ENCODE results near the gene ABTB2. TPM values are rescaled to one million over a fixed set of nuclear protein-coding genes. Genes with fewer than 3 reads are reported as not detected.
"Not testable (repeated sequence)": the region's sequence is repeated elsewhere in the genome, so short reads cannot be mapped to it uniquely, and the experiment has no call there.

The ABTB2 gene
- polyA plus RNA-seq, 3 donors from 2014 or later: 0.56 TPM; not detected in 2

DNA sequence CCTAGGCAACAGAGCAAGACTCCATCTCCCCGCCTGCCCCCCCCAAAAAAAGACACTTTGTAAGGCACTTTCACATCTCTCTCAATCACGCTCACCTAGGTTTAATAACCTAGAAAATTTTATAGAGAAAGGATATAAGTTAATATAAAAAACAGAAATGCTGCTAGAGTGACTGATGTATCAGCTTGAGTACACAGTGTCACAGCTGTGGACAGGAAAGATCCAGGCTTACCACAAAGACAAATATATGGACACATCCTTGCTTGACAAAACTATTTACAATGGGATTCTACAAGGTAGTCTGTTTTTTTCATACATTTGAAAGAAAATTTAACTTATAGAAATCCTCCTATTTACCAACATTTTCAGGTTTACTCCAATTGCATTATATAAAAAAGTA lies 96.7 kb downstream of the ABTB2 start:
- Mint-ChIP-seq H3K4me3 (no peak overlapping the region), H3K27me3 (ENCODE audit: low read depth in 3 of 3) (peaks cover 0 to 4% (median 0%) of the 10 kb centered on the region in 3 donors), H3K27ac (no peak overlapping the region), H3K9me3 (no peaks in the 10 kb centered on the region), H3K36me3 (no peaks in the 10 kb centered on the region), H3K4me1 (no peaks in the 10 kb centered on the region)
- no peak for DNase-seq

GRCh38 chr11:34260072-34260575 lies 97.7 kb downstream of the ABTB2 start:
- no peak for DNase-seq
- Mint-ChIP-seq H3K9me3 (no peaks in the 10 kb centered on the region), H3K27me3 (ENCODE audit: low read depth in 3 of 3) (peaks cover under 1 to 4% (median under 1%) of the 10 kb centered on the region in 3 donors), H3K27ac (no peak overlapping the region), H3K36me3 (no peaks in the 10 kb centered on the region), H3K4me1 (no peaks in the 10 kb centered on the region), H3K4me3 (no peak overlapping the region)

DNA sequence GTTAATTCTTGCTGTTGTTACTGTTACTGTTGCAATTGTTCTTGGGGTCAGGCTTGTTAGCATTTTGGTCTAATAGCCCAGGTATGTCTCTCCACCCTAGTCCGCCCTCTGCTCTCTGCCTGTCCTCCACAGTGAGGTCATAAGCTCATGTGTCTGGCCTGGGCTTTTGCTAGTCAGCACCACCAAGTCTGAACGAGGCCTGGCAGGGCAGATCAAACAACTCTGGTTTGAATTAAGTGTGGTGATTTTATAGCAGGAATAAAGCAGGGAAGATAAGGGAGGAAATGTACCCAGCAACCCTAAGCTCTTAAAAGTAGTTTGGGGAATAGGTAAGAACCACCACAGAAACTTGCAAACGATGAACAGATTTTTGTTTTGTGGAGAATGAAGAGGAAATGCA lies 98.7 kb downstream of the ABTB2 start:
- Mint-ChIP-seq H3K4me1 (no peaks in the 10 kb centered on the region), H3K9me3 (no peaks in the 10 kb centered on the region), H3K36me3 (no peaks in the 10 kb centered on the region), H3K4me3 (no peak overlapping the region), H3K27me3 (ENCODE audit: low read depth in 3 of 3) (peaks cover 1 to 4% (median 1%) of the 10 kb centered on the region in 3 donors), H3K27ac (no peak overlapping the region)
- DNase-seq: no peak

DNA sequence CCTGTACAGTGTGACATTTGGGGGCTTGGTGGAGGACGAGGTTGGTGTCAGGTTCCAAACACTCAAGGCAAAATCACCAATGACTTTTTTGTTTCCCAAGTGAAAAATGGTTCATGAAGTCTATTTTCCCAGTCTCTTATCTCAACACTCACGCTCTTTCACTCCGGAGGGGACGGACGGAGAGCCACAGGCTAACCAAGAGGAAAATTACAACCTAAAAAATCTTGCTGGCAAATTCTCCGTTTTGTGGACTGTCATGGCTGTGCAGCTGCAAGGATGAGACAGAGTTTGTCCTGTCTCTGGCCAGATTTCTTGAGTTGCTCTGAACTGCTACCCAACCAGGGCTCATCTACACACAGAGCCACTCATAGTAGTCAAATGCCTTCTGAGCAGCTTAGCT lies 101.2 kb downstream of the ABTB2 start:
- Mint-ChIP-seq H3K4me1 (peaks cover 2% of the 10 kb centered on the region in 2 donors), H3K4me3 (no peak overlapping the region), H3K36me3 (no peaks in the 10 kb centered on the region), H3K27me3 (ENCODE audit: low read depth in 3 of 3) (peaks cover 4 to 5% (median 4%) of the 10 kb centered on the region in 3 donors), H3K27ac (no peak overlapping the region), H3K9me3 (no peaks in the 10 kb centered on the region)
- no peak for DNase-seq

DNA sequence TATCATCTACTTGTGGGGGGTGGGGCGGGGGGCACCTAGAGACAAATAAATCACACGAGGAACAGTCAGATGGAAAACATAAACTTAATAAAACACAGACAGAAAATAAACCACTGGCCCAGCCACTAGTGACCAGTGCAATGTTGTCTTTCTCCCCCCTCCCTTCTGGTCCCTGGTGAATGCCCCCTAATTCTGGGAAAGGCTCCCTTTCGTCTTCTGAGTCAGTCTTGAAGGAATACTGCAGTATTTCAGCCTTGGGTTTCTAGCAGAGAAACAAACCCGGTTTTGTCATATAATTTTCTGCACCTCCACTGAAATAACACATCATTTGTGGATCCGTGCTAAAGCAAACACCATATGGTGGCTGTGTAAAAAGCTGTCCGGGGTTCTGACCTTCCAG lies 101.7 kb downstream of the ABTB2 start:
- H3K27ac Mint-ChIP-seq: no peak overlapping the region
- H3K36me3 Mint-ChIP-seq: no peaks in the 10 kb centered on the region
- H3K9me3 Mint-ChIP-seq: no peaks in the 10 kb centered on the region
- no peak for DNase-seq
- no peak overlapping the region for H3K4me3 Mint-ChIP-seq
- peaks cover 4 to 8% (median 5%) of the 10 kb centered on the region in 3 donors for H3K27me3 Mint-ChIP-seq (ENCODE audit: low read depth in 3 of 3)
- peaks cover 7% of the 10 kb centered on the region in 2 donors for H3K4me1 Mint-ChIP-seq

DNA sequence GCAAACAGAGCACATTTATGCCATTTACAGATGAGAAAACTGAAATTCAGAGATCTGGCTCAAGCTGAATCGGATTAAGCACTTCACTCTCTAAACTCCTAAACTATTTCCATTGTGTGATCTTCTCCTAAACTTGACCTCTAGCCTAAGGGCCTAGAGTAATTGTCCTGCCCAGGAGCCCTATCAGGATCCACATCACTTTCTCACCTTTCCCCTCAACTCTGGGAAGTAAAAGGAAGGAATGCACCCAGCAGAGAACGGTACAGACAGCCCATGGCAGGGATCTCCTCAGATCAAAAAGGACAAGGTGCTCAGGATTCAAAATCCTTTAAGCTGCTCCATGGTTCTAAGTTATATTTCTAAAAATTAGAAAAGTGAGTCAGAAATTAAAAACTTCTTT lies 102.7 kb downstream of the ABTB2 start:
- Mint-ChIP-seq H3K27me3 (ENCODE audit: low read depth in 3 of 3) (peaks cover 4 to 16% (median 5%) of the 10 kb centered on the region in 3 donors), H3K4me1 (peaks cover 16 to 17% of the 10 kb centered on the region in 2 donors), H3K9me3 (no peaks in the 10 kb centered on the region), H3K36me3 (no peaks in the 10 kb centered on the region), H3K27ac (no peak overlapping the region), H3K4me3 (no peak overlapping the region)
- no peak for DNase-seq

DNA sequence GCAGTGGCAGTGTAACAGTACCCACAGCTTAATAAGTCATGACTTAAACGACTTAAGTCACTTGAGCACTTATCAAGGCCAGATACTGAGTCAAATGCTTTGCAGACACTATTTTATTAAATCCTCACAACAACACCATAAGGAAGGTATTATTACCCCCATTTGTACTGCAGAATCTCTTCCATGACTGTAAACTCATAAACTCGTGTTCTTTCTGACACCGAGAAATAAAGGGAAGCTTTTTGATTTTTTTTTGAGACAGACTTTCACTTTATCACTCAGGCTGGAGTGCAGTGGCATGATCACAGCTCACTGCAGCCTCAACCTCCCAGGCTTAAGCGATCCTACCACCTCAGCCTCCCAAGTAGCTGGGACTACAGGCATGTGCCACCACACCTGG lies 103.8 kb downstream of the ABTB2 start:
- DNase-seq: no peak
- no peak overlapping the region for H3K4me3 Mint-ChIP-seq
- H3K4me1 Mint-ChIP-seq: peaks cover 27 to 28% of the 10 kb centered on the region in 2 donors
- H3K27ac Mint-ChIP-seq: peak overlapping the region in 1 of 6 donors; percentile 8
- H3K9me3 Mint-ChIP-seq: no peaks in the 10 kb centered on the region
- H3K36me3 Mint-ChIP-seq: no peaks in the 10 kb centered on the region
- H3K27me3 Mint-ChIP-seq (ENCODE audit: low read depth in 3 of 3): peaks cover 4 to 16% (median 5%) of the 10 kb centered on the region in 3 donors

- Mint-ChIP-seq H3K27ac (no peak overlapping the region), H3K9me3 (no peaks in the 10 kb centered on the region), H3K36me3 (no peaks in the 10 kb centered on the region), H3K4me3 (no peak overlapping the region), H3K4me1 (peaks cover 39 to 42% of the 10 kb centered on the region in 2 donors), H3K27me3 (ENCODE audit: low read depth in 3 of 3) (peaks cover 4 to 19% (median 10%) of the 10 kb centered on the region in 3 donors)
- DNase-seq: no peak
These were observed 105.2 kb downstream of the ABTB2 start for GRCh38 chr11:34252651-34253050.

DNA sequence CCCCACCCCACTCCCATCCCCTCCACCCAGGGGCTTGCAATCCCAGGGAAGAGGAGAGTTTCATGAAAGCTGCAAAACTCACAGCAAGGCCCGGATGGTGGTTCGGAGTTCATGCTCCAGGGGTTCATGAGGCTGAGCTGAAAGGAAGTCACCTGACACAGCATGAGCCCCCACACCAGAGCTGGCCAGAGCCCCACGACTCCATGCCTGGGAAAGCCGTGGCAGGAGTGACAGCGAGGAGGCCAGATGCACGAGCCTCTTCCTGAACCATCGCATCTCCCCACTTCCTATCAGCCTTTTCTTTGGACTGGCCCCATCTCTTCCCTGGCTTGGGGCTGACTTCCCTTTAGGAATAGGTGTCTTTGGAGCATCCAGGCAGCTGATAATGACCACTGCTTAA lies 105.8 kb downstream of the ABTB2 start:
- DNase-seq: no peak
- no peak overlapping the region for H3K4me3 Mint-ChIP-seq
- H3K9me3 Mint-ChIP-seq: no peaks in the 10 kb centered on the region
- peaks cover 42 to 46% of the 10 kb centered on the region in 2 donors for H3K4me1 Mint-ChIP-seq
- peaks cover 4 to 18% (median 10%) of the 10 kb centered on the region in 3 donors for H3K27me3 Mint-ChIP-seq (ENCODE audit: low read depth in 3 of 3)
- no peaks in the 10 kb centered on the region for H3K36me3 Mint-ChIP-seq
- peak overlapping the region in 2 of 6 donors; percentile 17 to 49 for H3K27ac Mint-ChIP-seq

DNA sequence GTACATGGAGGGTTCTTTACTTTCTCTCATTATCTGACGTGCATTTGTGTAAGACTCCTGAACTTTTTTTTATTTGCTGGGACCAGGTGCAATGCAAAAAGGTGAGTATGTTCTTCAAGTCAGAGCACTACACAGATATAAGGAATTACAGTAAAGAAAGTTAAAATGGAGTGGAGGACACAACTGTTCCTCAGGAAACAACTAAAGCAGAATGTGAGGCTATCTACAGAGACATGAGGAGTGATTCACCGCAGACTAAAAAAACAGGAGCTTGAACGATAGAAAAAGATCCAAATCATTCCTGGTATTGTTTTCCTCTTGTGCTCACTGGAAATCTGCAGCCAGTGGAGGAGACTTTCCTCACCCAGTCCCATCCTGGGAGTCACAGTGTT lies 106.2 kb downstream of the ABTB2 start:
- Mint-ChIP-seq H3K27me3 (ENCODE audit: low read depth in 3 of 3) (peaks cover 4 to 17% (median 10%) of the 10 kb centered on the region in 3 donors), H3K9me3 (no peaks in the 10 kb centered on the region), H3K4me1 (peaks cover 42 to 46% of the 10 kb centered on the region in 2 donors), H3K4me3 (peak overlapping the region; percentile 2 to 70 (median 53)), H3K36me3 (no peaks in the 10 kb centered on the region), H3K27ac (peak overlapping the region in 2 of 6 donors; percentile 54 to 59)
- DNase-seq: no peak

- H3K4me1 Mint-ChIP-seq: peaks cover 42 to 46% of the 10 kb centered on the region in 2 donors
- peak; percentile 25 to 58 (median 54) for DNase-seq
- no peaks in the 10 kb centered on the region for H3K36me3 Mint-ChIP-seq
- H3K27ac Mint-ChIP-seq: peak overlapping the region in 2 of 6 donors; percentile 54 to 59
- H3K4me3 Mint-ChIP-seq: peak overlapping the region; percentile 42 to 70 (median 53)
- H3K9me3 Mint-ChIP-seq: no peaks in the 10 kb centered on the region
- H3K27me3 Mint-ChIP-seq (ENCODE audit: low read depth in 3 of 3): peaks cover 4 to 17% (median 10%) of the 10 kb centered on the region in 3 donors
These were observed 106.8 kb downstream of the ABTB2 start for GRCh38 chr11:34250732-34251588.

DNA sequence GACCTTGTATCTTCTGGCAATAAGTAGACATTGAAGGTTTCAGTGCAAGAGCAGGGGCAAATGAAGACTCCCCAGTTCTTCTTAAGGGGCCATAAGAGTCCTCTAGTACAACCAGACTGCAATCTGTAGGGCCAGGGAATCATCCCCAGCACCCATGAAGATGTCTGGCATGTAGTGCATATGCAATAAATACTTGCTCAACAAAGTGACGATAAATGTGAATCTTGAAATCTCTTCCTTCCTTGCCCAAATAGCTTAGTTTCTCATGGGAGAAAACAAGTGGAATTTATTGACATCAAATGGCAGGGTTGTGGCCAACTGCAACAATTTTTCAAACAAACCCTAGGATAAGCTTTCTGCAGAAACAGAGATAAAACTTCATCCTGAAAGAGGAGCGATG lies 107.6 kb downstream of the ABTB2 start:
- Mint-ChIP-seq H3K9me3 (no peaks in the 10 kb centered on the region), H3K4me1 (peaks cover 42 to 51% of the 10 kb centered on the region in 2 donors), H3K27ac (peak overlapping the region in 1 of 6 donors; percentile 41), H3K36me3 (no peaks in the 10 kb centered on the region), H3K27me3 (ENCODE audit: low read depth in 3 of 3) (peaks cover 4 to 17% (median 10%) of the 10 kb centered on the region in 3 donors), H3K4me3 (peak overlapping the region in 1 of 5 donors; percentile 29)
- DNase-seq: no peak

DNA sequence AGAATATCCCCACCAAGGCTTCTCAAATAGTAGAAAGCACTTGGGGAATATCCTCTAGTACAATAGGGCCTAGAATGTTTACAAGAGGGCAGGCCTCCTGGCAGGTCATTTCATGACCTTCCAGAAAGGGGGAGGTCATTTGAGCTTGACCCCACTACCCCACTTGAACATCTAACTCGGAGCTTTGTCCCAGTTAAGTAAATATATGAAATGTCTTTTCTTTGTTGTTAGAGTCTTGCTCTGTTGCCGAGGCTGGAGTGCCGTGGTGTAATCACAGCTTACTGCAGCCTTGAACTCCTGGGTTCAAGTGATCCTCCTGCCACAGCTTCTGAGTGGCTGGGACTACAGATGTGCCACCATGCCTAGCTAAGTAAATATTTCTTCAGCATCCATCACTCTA lies 108.4 kb downstream of the ABTB2 start:
- H3K27ac Mint-ChIP-seq: peak overlapping the region in 1 of 6 donors; percentile 41
- no peak for DNase-seq

GRCh38 chr11:34246511-34246910 lies 111.3 kb downstream of the ABTB2 start:
- Mint-ChIP-seq H3K27me3 (ENCODE audit: low read depth in 3 of 3) (peaks cover 3 to 14% (median 5%) of the 10 kb centered on the region in 3 donors), H3K4me1 (peaks cover 41 to 63% of the 10 kb centered on the region in 2 donors)
- not testable (repeated sequence) for H3K27ac Mint-ChIP-seq, H3K9me3 Mint-ChIP-seq, H3K4me3 Mint-ChIP-seq, H3K36me3 Mint-ChIP-seq, DNase-seq

More for the DNA sequence above, 108.4 kb downstream of the ABTB2 start:
- H3K4me1 Mint-ChIP-seq: peaks cover 44 to 58% of the 10 kb centered on the region in 2 donors
- no peaks in the 10 kb centered on the region for H3K9me3 Mint-ChIP-seq
- no peaks in the 10 kb centered on the region for H3K36me3 Mint-ChIP-seq
- peak overlapping the region; percentile 7 to 72 (median 29) for H3K4me3 Mint-ChIP-seq
- H3K27me3 Mint-ChIP-seq (ENCODE audit: low read depth in 3 of 3): peaks cover 5 to 17% (median 9%) of the 10 kb centered on the region in 3 donors
